ENCODE measurements around the gene PMVK. TPM values are rescaled to one million over a fixed set of nuclear protein-coding genes. Genes with fewer than 3 reads are reported as not detected.

PMVK gene
- total and polyA plus RNA-seq, 10 of the 15 experiments (the other 5 are each of a cell fraction or from before 2014, with no cell fraction given): 6.0 to 121 (median 49.4) TPM

DNA sequence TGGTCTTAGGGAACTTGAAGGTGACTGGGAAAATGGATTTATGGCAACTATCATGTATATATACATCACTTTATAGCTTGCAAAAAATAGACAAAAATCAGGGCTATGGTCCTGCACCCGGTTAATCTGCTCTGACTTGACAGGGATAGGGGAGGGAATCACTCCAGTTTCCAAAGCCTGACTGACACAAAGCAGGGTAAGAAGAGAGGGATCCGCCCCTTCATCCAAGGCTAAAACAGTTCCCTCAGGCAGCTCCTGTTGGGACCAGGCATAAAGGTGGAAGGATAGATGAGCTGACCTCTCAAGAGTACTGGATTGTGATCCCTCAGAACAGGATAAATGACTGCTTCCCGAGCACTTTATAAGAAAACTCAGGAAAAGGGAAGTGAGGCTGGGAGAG, 18.0 kb upstream of the PMVK start:
- Histone ChIP-seq H2AFZ (ENCODE audit: control insufficient read depth, low read depth, low read length) (no peak overlapping the region), H3K27me3 (replicated peaks in 1 of 2; ENCODE audit: control insufficient read depth in 2 of 2, insufficient read depth in 2 of 2, low read length in 1 of 2) (no peaks in the 10 kb centered on the region), H3K9me3 (replicated peaks; ENCODE audit: control insufficient read depth, insufficient read depth, low read length) (no peaks in the 10 kb centered on the region), H3K4me3 (peak overlapping the region; percentile 81), H3K4me1 (ENCODE audit: control insufficient read depth, insufficient read depth, low read length) (peaks cover 42% of the 10 kb centered on the region), H3K79me2 (ENCODE audit: control insufficient read depth, insufficient read depth, low read length) (peaks cover 7% of the 10 kb centered on the region), H3K36me3 (ENCODE audit: control insufficient read depth in 2 of 2, insufficient read depth in 2 of 2, low read length in 1 of 2) (peaks cover 3 to 5% of the 10 kb centered on the region in 2 experiments; a peak in 2 of 4 replicates), H4K20me1 (ENCODE audit: control insufficient read depth, insufficient read depth) (no peaks in the 10 kb centered on the region), H3K27ac (ENCODE audit: control insufficient read depth, insufficient read depth) (peak overlapping the region; percentile 41), H3K4me2 (ENCODE audit: control insufficient read depth, insufficient read depth) (peak overlapping the region; percentile 93), H3K9ac (ENCODE audit: control insufficient read depth, insufficient read depth, low read length) (peak overlapping the region; percentile 13; the same call in 1 of the 2 replicates)
- no TSS peak for BruUV-seq (replicated peaks)
- TF ChIP-seq GATAD2B (conservative IDR thresholded peaks at IDR 0.05; ENCODE audit: low read depth) (no peak), EED (IDR thresholded peaks at IDR 0.05; ENCODE audit: low read depth) (no peak)
- TF ChIP-seq, protein P1, sequence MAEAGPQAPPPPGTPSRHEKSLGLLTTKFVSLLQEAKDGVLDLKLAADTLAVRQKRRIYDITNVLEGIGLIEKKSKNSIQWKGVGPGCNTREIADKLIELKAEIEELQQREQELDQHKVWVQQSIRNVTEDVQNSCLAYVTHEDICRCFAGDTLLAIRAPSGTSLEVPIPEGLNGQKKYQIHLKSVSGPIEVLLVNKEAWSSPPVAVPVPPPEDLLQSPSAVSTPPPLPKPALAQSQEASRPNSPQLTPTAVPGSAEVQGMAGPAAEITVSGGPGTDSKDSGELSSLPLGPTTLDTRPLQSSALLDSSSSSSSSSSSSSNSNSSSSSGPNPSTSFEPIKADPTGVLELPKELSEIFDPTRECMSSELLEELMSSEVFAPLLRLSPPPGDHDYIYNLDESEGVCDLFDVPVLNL (IDR thresholded peaks at IDR 0.05; ENCODE audit: low read depth, low read length): no peak
- in situ Hi-C loops (cut with MboI) (no loop called here), intact Hi-C loops (cut with micrococcal nuclease; ENCODE audit: unreplicated experiment) (no loop called here)
- FAIRE-seq (no peak), DNase-seq (ENCODE audit: low read depth, low spot score) (no peak), ATAC-seq (no peak)
- ChIA-PET SMC1A (ENCODE audit: uncharacterized antibody, unreplicated experiment) (interaction anchor here (0.7 to 2.5 kb wide), 12 partner anchors 14 to 355 kb away, joined by 3 to 21 read pairs (median 4); partner anchors contain the start of genes PMVK and SHC1), POLR2A (interaction anchor here (1.0 to 12.3 kb wide), 10 partner anchors 10 to 333 kb away, joined by 3 to 140 read pairs (median 4); partner anchors contain the start of genes CKS1B, PMVK and SHC1), RAD21 (ENCODE audit: unreplicated experiment) (interaction anchor here (1.4 to 2.2 kb wide), 7 partner anchors 16 to 475 kb away, joined by 3 to 16 read pairs (median 4); partner anchors contain the start of genes KCNN3 and SHC1), CTCF (interaction anchor here (0.6 to 3.0 kb wide), 17 partner anchors 11 to 286 kb away, joined by 3 to 17 read pairs (median 5); partner anchors contain the start of genes FLAD1, KRTCAP2 and PMVK)
- 86% methylated on average over 3 of the region's 3 CpGs for WGBS (ENCODE audit: insufficient coverage, insufficient replicate concordance, low lambda C conversion rate, missing lambda C conversion rate)

DNA sequence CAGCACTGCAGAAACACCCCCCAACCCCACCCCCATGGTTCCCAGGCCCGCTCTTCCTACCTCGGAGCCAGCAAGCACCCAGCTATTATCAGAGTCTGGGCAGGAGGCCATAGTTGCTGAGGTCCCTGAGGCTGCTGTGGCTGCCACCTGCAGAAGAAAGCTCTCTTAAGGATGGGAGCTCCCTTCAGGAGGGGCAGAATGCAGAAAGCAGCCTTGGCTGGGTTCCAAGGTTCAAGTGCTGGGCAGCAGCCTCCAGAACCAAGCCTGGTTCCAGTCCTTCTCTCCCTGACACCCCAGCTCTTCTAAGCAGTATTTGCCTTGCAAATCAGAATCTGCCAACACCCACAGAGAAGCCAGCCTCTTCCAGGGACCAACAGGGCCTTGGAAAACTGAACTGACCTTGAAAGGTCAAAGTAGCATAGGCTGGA, 17.1 kb upstream of the PMVK start:
- SMC1A ChIA-PET (ENCODE audit: uncharacterized antibody, unreplicated experiment): interaction anchor here (0.8 to 1.3 kb wide), 4 partner anchors 8 to 394 kb away, joined by 3 to 4 read pairs (median 3); no protein-coding TSS in a partner anchor
- CTCF ChIA-PET: interaction anchor here (1.0 to 3.0 kb wide), 10 partner anchors 12 to 285 kb away, joined by 3 to 17 read pairs (median 4); partner anchors contain the start of genes PMVK and SHC1
- DNase-seq (ENCODE audit: low read depth, low spot score) (no peak), FAIRE-seq (no peak), ATAC-seq (no peak)
- Histone ChIP-seq H3K36me3 (ENCODE audit: control insufficient read depth in 2 of 2, insufficient read depth in 2 of 2, low read length in 1 of 2) (peaks cover under 1 to 3% of the 10 kb centered on the region in 2 experiments; a peak in 1 of 4 replicates), H3K27me3 (replicated peaks in 1 of 2; ENCODE audit: control insufficient read depth in 2 of 2, insufficient read depth in 2 of 2, low read length in 1 of 2) (no peaks in the 10 kb centered on the region), H3K9me3 (replicated peaks; ENCODE audit: control insufficient read depth, insufficient read depth, low read length) (no peaks in the 10 kb centered on the region), H3K9ac (ENCODE audit: control insufficient read depth, insufficient read depth, low read length) (no peak overlapping the region), H3K4me2 (ENCODE audit: control insufficient read depth, insufficient read depth) (peak overlapping the region; percentile 11), H3K4me3 (no peak overlapping the region), H3K27ac (ENCODE audit: control insufficient read depth, insufficient read depth) (peak overlapping the region; percentile 22), H2AFZ (ENCODE audit: control insufficient read depth, low read depth, low read length) (no peak overlapping the region), H4K20me1 (ENCODE audit: control insufficient read depth, insufficient read depth) (no peaks in the 10 kb centered on the region), H3K79me2 (ENCODE audit: control insufficient read depth, insufficient read depth, low read length) (peaks cover 5% of the 10 kb centered on the region), H3K4me1 (ENCODE audit: control insufficient read depth, insufficient read depth, low read length) (peaks cover 42% of the 10 kb centered on the region)
- 100% methylated on average over 2 of the region's 2 CpGs for whole genome bisulfite sequencing (ENCODE audit: insufficient coverage, insufficient replicate concordance, low lambda C conversion rate, missing lambda C conversion rate)
- POLR2A ChIA-PET: interaction anchor here (1.4 to 12.3 kb wide), 4 partner anchors 11 to 46 kb away, joined by 4 to 140 read pairs (median 12); partner anchors contain the start of genes CKS1B and SHC1
- RAD21 ChIA-PET (ENCODE audit: unreplicated experiment): interaction anchor here (0.9 to 1.4 kb wide), 3 partner anchors 17 to 75 kb away, joined by 3 to 4 read pairs (median 4); partner anchors contain the start of gene SHC1
- in situ Hi-C loops (cut with MboI): no loop called here
- no peak for TF ChIP-seq TARDBP (IDR thresholded peaks at IDR 0.05; ENCODE audit: borderline replicate concordance)
- BruUV-seq (replicated peaks): no TSS peak
- intact Hi-C loops (cut with micrococcal nuclease; ENCODE audit: unreplicated experiment): no loop called here
